ENCODE results near the gene DAP.
"Not testable (repeated sequence)": the region's sequence is repeated elsewhere in the genome, so short reads cannot be mapped to it uniquely, and the experiment has no call there.

The DAP gene

DNA sequence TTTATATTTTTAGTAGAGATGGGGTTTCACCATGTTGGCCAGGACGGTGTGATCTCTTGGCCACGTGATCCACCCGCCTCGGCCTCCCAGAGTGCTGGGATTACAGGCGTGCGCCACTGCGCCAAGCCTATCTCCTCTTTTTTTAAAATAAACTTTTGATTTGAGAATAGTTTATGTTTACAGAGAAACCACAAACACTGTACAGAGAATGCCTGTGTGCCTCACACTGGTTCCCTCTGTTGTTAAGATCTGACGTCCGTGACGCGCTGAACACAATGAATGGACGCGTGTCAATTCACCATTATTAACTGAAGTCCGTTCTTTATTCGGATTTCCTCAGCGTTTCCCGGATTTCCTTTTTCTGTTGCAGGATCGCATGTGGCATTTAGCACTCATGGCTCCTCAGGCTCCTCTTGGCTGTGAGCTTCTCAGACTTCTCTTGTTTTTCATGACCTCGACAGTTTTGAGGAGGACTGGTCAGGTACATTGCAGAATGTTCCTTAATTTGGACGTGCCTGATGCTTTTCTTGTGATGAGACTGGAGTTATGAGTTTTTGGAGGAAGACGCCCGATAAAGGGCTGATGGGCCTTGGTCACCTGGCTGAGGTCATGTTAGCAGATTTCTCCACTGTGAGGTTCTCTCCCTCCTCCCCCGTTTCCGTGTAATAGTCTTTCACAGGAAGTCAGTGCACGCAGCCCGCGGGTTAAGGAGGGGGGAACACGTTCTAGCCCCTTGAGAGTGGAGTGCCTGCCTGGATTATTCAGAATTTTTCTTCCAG lies 127.6 kb downstream of the DAP start:
- peak; percentile 7 for DNase-seq (ENCODE audit: low read depth, low spot score)

DNA sequence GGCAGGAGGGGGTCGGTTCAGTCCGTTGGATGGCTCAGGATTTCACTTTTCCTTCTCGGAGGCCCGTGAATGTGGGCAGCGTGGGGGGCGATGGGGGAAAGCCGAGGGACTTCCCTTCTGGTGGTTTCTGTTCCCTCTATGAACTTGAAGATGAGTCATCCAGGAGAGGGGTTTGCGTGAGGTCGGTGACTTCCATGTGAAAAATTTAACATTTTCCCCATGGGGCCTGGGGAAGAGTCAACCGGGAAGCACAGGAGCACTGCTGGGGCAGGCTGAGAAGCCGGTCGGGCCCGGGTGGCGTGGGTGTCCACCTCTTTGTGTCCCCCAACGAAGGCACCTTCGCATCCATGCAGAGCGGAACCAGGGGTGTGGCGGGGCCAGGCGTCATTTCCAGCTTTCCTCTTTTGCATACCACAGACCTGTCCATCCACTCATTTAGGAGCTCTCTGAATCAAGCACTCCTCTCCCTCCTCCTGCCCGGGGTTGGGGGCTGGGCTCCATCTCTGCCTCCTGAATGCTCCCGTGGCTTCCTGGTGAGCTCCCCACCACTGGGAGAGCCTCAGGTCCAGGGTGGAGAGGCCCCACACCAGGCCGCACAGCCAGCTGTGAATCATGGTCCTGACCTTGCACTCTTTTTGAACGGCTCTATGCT lies 128.8 kb downstream of the DAP start:
- peak; percentile 14 for DNase-seq (ENCODE audit: low read depth, low spot score)

DNA sequence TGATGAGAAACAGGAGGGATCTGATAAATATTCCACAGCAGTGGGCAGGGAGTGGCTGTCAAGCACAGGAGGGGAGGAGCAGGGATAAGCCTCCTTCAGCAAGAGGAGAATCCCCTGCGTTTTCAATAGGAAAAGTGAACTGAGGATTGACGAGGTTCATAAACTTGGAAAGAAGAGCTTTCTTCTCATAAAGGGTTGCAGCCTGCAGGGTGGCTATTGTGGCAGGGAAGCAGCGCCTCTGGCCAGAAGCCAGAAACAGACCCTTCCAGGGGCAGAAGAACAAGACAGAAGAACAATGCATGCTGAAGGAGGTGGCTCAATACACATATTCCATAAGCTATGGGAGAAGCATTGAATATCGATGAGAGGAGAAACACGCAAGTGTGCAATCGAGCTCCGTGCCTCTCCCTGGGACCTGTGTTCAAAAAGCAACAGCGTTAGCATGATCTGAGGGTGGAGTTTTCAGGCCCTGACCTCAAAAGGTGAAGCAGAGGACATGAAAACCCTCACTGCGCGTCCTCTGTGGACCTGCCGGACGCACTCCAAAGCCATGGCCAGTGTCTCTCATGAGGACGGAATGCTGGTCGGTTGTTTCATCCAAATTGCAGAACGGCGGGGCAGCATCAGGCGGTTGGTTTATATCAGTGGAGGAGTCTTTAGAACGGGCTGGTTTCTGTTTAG lies 129.6 kb downstream of the DAP start:
- no peak for DNase-seq (ENCODE audit: low read depth, low spot score)

DNA sequence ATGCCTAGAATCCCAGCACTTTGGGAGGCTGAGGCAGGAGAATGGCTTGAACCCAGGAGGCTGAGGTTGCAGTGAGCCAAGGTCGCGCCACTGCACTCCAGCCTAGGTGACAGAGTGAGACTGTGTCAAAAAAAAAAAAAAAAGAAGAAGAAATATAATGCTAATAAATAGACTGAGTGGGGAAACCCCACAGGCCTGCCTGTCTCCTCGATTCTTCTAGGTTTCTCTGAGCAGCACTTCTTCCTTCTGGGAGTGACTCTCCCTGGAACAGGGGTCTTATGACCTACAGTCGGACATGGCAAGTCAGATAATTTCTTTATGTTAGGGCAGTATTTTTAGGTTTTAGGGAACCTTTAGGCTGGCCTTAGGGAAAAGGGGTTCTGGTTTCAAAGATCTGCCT lies 130.3 kb downstream of the DAP start:
- not testable (repeated sequence) for DNase-seq (ENCODE audit: low read depth, low spot score)

DNA sequence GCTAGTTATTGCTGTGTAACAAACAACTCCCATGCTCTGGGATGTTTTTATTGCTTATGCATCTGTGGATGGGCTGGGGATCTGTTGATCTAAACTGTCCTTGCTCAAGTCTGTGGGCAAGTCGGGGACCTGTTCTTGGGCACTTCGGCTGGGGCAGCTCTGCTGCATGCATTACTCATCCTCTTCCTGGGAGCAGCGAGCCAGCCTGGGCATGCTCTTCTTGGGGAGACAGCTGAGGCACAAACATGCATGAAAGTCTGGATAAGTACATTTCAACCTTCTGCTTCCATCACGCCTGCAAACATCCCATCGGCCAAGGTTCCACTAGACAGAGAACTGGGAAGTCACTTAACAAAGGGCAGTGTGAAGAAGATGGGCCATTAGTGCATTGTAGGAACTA lies 130.9 kb downstream of the DAP start:
- no peak for DNase-seq (ENCODE audit: low read depth, low spot score)

DNA sequence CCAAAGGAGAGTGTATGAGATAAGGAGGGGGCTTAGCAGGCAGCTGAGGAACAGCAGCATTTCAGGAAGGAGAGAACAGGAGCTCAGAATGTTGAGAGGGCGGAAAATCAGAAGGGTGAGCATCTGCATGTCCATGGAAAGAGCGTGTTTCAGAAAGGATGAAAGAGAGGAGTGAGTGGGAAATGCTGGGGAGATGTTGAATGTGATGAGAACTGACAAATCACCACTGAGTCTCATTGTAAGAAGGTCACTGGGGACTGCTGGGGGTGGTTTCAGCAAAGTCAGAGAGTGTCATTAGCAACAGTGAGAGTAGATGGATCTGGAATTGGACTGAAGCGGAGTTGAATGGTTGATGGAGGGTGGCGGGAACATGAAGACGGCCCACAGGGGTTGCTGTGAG lies 131.4 kb downstream of the DAP start:
- DNase-seq (ENCODE audit: low read depth, low spot score) = no peak
